H1 (cell line): ENCODE data around the gene ITPR1. TPM values are rescaled to one million over a fixed set of nuclear protein-coding genes. Genes with fewer than 3 reads are reported as not detected.

Source experiments
- CTCF ChIA-PET: fragments of 300-600 bp; sonication (Branson Sonifier 250); formaldehyde crosslinking; loops from one replicate; lab custom pipeline; 2021; ENCODE audit not compliant: partially characterized antibody; lab: Charles Lee
- POLR2A ChIA-PET: fragments of 300-600 bp; sonication (Branson Sonifier 250); formaldehyde crosslinking; loops from one replicate; lab custom pipeline; 2021; ENCODE audit warnings: inconsistent platforms; ENCODE audit not compliant: partially characterized antibody; lab: Charles Lee
- DNase-seq, 2 experiments: peaks; one replicate each; pipeline versions ENCODE4 v3.0.0 to v3.0.0-alpha.2; 2010 to 2022; ENCODE audit warnings: low spot score in 2 of 2, low read depth in 1 of 2, mixed read lengths in 1 of 2
- FAIRE-seq: peaks from 2 replicates; lab custom pipeline; 2011; peaks lifted over from hg19 to GRCh38; lab: Jason Lieb, UNC
- H2AFZ ChIP-seq: 2 replicates; pipeline ENCODE4 v1.8.1; 2012; ENCODE audit warnings: low read length, inconsistent platforms
- H2AK5ac ChIP-seq: 2 replicates; pipeline ENCODE4 v1.6.1; 2013; ENCODE audit warnings: low read depth, low read length
- H2BK120ac ChIP-seq: replicated peaks from 2 replicates; pipeline ENCODE3; 2013; ENCODE audit warnings: low read depth, low read length, inconsistent platforms
- H2BK12ac ChIP-seq: 2 replicates; pipeline ENCODE4 v1.6.1; 2013; ENCODE audit warnings: low read depth, low read length
- H2BK15ac ChIP-seq: 2 replicates; pipeline ENCODE4 v1.6.1; 2013; ENCODE audit warnings: low read length
- H2BK20ac ChIP-seq: 2 replicates; pipeline ENCODE4 v1.6.1; 2013; ENCODE audit warnings: low read length
- H2BK5ac ChIP-seq: 2 replicates; pipeline ENCODE4 v1.6.1; 2013; ENCODE audit warnings: low read depth, low read length
- H3K14ac ChIP-seq: 2 replicates; pipeline ENCODE4 v1.6.1; 2013; ENCODE audit warnings: inconsistent platforms; ENCODE audit not compliant: insufficient read length
- H3K18ac ChIP-seq: 2 replicates; pipeline ENCODE4 v1.6.1; 2013; ENCODE audit warnings: low read length; ENCODE audit errors: extremely low read depth
- H3K23ac ChIP-seq: 2 replicates; pipeline ENCODE4 v1.6.1; 2013; ENCODE audit warnings: inconsistent platforms; ENCODE audit not compliant: insufficient read length
- H3K23me2 ChIP-seq: 2 replicates; pipeline ENCODE4 v1.6.1; 2013; ENCODE audit warnings: low read depth, low read length
- H3K27ac ChIP-seq: 2 replicates; pipeline ENCODE4 v1.6.1; 2011; ENCODE audit warnings: low read depth, low read length, inconsistent platforms
- H3K27me3 ChIP-seq, 4 experiments: replicated peaks in 1 of 4; 1 replicate in 1 of 4; 2 replicates in 3 of 4; pipeline versions ENCODE4 v1.6.1 to v1.8.1; 2011 to 2013; ENCODE audit warnings: low read length in 3 of 4, mild to moderate bottlenecking in 3 of 4, inconsistent platforms in 2 of 4, mixed read lengths in 2 of 4, moderate library complexity in 1 of 4; ENCODE audit not compliant: control insufficient read depth in 3 of 4, insufficient read depth in 3 of 4; ENCODE audit errors: extremely low read depth in 1 of 4
- H3K36me3 ChIP-seq, 4 experiments: 2 replicates each; pipeline versions ENCODE4 v1.6.1 to v1.8.1; 2011 to 2013; ENCODE audit warnings: mild to moderate bottlenecking in 4 of 4, low read length in 3 of 4, moderate library complexity in 2 of 4, control low read depth in 1 of 4, inconsistent platforms in 1 of 4; ENCODE audit not compliant: insufficient read depth in 4 of 4, control insufficient read depth in 2 of 4
- H3K4ac ChIP-seq: replicated peaks from 2 replicates; pipeline ENCODE3; 2013; ENCODE audit warnings: low read length, low read depth, mixed read lengths, inconsistent platforms; ENCODE audit not compliant: insufficient read length
- H3K4me1 ChIP-seq, 4 experiments: replicated peaks in 1 of 4; 1 replicate in 1 of 4; 2 replicates in 3 of 4; pipeline versions ENCODE4 v1.6.1 to v1.8.1; 2011 to 2013; ENCODE audit warnings: low read length in 3 of 4, inconsistent platforms in 2 of 4, mixed read lengths in 1 of 4; ENCODE audit not compliant: insufficient read depth in 4 of 4, control insufficient read depth in 3 of 4
- H3K4me2 ChIP-seq, 2 experiments: 2 replicates each; pipeline versions ENCODE4 v1.6.1 to v1.8.1; 2011 to 2013; ENCODE audit warnings: low read depth in 2 of 2, low read length in 2 of 2, control low read depth in 1 of 2, inconsistent platforms in 1 of 2, mild to moderate bottlenecking in 1 of 2; ENCODE audit not compliant: insufficient read depth in 1 of 2
- H3K4me3 ChIP-seq, 4 experiments: fragments of 200-600, 300-600 bp in 1 of 4; sonication (generic), shearing (Covaris generic), sonication (Bioruptor Twin) in 1 of 4; 2 replicates each; pipeline versions ENCODE4 v1.5.1 to v1.8.1; 2011 to 2016; ENCODE audit warnings: low read length in 4 of 4, low read depth in 3 of 4, control low read depth in 2 of 4, inconsistent platforms in 2 of 4, mild to moderate bottlenecking in 2 of 4, mixed read lengths in 1 of 4, moderate library complexity in 1 of 4; ENCODE audit not compliant: insufficient read depth in 2 of 4; ENCODE audit errors: extremely low read depth in 1 of 4
- H3K56ac ChIP-seq: replicated peaks from 2 replicates; pipeline ENCODE3; 2013; ENCODE audit warnings: low read depth, mild to moderate bottlenecking, mixed read lengths, low read length, inconsistent platforms; ENCODE audit not compliant: insufficient read length
- H3K79me1 ChIP-seq: 2 replicates; pipeline ENCODE4 v1.6.1; 2013; ENCODE audit warnings: low read depth, low read length, control low read depth
- H3K79me2 ChIP-seq, 2 experiments: 2 replicates each; pipeline versions ENCODE4 v1.6.1 to v1.8.1; 2012 to 2013; ENCODE audit warnings: low read length in 2 of 2, mild to moderate bottlenecking in 2 of 2, inconsistent platforms in 1 of 2; ENCODE audit not compliant: insufficient read depth in 2 of 2, control insufficient read depth in 1 of 2
- H3K9ac ChIP-seq, 4 experiments: replicated peaks in 1 of 4; 1 replicate in 1 of 4; 2 replicates in 3 of 4; pipeline versions ENCODE4 v1.6.1 to v1.8.1; 2011 to 2013; ENCODE audit warnings: low read depth in 3 of 4, low read length in 3 of 4, control low read depth in 2 of 4, mild to moderate bottlenecking in 2 of 4, moderate library complexity in 2 of 4, inconsistent platforms in 1 of 4; ENCODE audit errors: extremely low read depth in 1 of 4
- H3K9me3 ChIP-seq, 2 experiments: 2 replicates each; pipeline versions ENCODE4 v1.6.1 to v1.8.1; 2012 to 2013; ENCODE audit warnings: mild to moderate bottlenecking in 2 of 2, moderate library complexity in 2 of 2, control low read depth in 1 of 2, inconsistent platforms in 1 of 2, low read depth in 1 of 2, low read length in 1 of 2, mixed read lengths in 1 of 2; ENCODE audit not compliant: insufficient read depth in 2 of 2
- H4K20me1 ChIP-seq, 2 experiments: replicated peaks in 1 of 2; 2 replicates each; pipeline versions ENCODE3 to v1.8.1; 2011 to 2013; ENCODE audit warnings: inconsistent platforms in 2 of 2, low read length in 2 of 2, mild to moderate bottlenecking in 1 of 2; ENCODE audit not compliant: insufficient read depth in 2 of 2, control insufficient read depth in 1 of 2
- H4K5ac ChIP-seq: 2 replicates; pipeline ENCODE4 v1.6.1; 2013; ENCODE audit warnings: low read length, low read depth, mixed read lengths, inconsistent platforms; ENCODE audit not compliant: insufficient read length
- H4K8ac ChIP-seq: 2 replicates; pipeline ENCODE4 v1.8.0; 2013; ENCODE audit warnings: mild to moderate bottlenecking, moderate library complexity, low read length, inconsistent platforms; ENCODE audit not compliant: insufficient read depth; ENCODE audit errors: extremely low read depth
- H4K91ac ChIP-seq: replicated peaks from 2 replicates; pipeline ENCODE3; 2013; ENCODE audit warnings: low read length, mixed read lengths, inconsistent platforms; ENCODE audit not compliant: insufficient read length
- ATF3 ChIP-seq: IDR thresholded peaks from 2 replicates; pipeline ENCODE4 v1.6.1; 2011; ENCODE audit warnings: low read depth, mild to moderate bottlenecking, low read length; ENCODE audit not compliant: insufficient read depth
- BRCA1 ChIP-seq: IDR thresholded peaks from 2 replicates; pipeline ENCODE4 v1.6.1; 2012; ENCODE audit warnings: low read depth, low read length, improper control_type of control experiment
- CBX5 ChIP-seq: fragments of 300-800, 300-1000 bp; sonication (generic); IDR thresholded peaks from 2 replicates; pipeline ENCODE4 v1.7.1; 2016; ENCODE audit warnings: antibody characterized with exemption, low read length, low read depth
- MAX ChIP-seq: IDR thresholded peaks from 2 replicates; pipeline ENCODE4 v1.6.1; 2012; ENCODE audit warnings: inconsistent platforms
- POLR2AphosphoS5 ChIP-seq: IDR thresholded peaks from 2 replicates; pipeline ENCODE4 v1.6.1; 2011; ENCODE audit warnings: low read depth, low read length
- WGBS, 2 experiments: shearing (Covaris generic) in 1 of 2; methylation state at CpG; one replicate each; pipeline versions ENCODE4 v1.1.6 to v1.1.7; 2013 to 2015; ENCODE audit warnings: low lambda C conversion rate in 2 of 2, mixed read lengths in 2 of 2, inconsistent platforms in 1 of 2, low coverage in 1 of 2, missing lambda C conversion rate in 1 of 2; ENCODE audit not compliant: insufficient replicate concordance in 2 of 2, insufficient coverage in 1 of 2, insufficient read length in 1 of 2; ENCODE audit errors: extremely low coverage in 1 of 2, missing lambda C conversion rate in 1 of 2; 5-methylcytosine and 5-hydroxymethylcytosine counted together
- polyA plus RNA-seq, 7 experiments: library from polyadenylated mRNA; depleted of rRNA in 3 of 7; stranded (reverse) in 5 of 7; unstranded in 2 of 7; fragments of >200 nt in 5 of 7; fragments of 200-250 nt in 2 of 7; gene quantifications; 1 replicate in 5 of 7; 2 replicates in 1 of 7; 4 replicates in 1 of 7; pipeline versions ENCODE4 v1.2.1 to v1.2.3, GENCODE V29; 2011 to 2013; ENCODE audit warnings: missing spikeins in 2 of 7, mixed read lengths in 2 of 7
- total RNA-seq: library from RNA; stranded (reverse); fragmentation: NEBNext Ultra II Directional; extraction: Animal tissue kit (Norgen Biotek cat#: 25700); gene quantifications from 2 replicates; pipeline ENCODE4 v1.2.1, GENCODE V29; 2021

The ITPR1 gene
- total and polyA plus RNA-seq, 2 of the 8 experiments (the other 6 are each of a cell fraction or from before 2014, with no cell fraction given) = 2.5 to 16.3 TPM

GRCh38 chr3:4833471-4833870 lies 340.3 kb downstream of the ITPR1 start:
- H3K27me3 ChIP-seq = no peaks in the 10 kb centered on the region
- H4K91ac ChIP-seq = no peak overlapping the region
- no peak overlapping the region for H4K5ac ChIP-seq
- H3K9ac ChIP-seq = no peak overlapping the region
- H3K4me2 ChIP-seq = no peak overlapping the region
- no peak overlapping the region for H3K27ac ChIP-seq
- no peak overlapping the region for H3K14ac ChIP-seq
- no peak overlapping the region for H2BK15ac ChIP-seq
- WGBS, 2 experiments = 93% methylated on average over 5 of the region's 5 CpGs; no CpG with 5 or more reads in 1 of the 2 experiments
- no peaks in the 10 kb centered on the region for H3K79me1 ChIP-seq
- no peak overlapping the region for H2AFZ ChIP-seq
- no peaks in the 10 kb centered on the region for H4K20me1 ChIP-seq
- no peaks in the 10 kb centered on the region for H3K79me2 ChIP-seq
- no peak overlapping the region for H3K4ac ChIP-seq
- DNase-seq (no peak), FAIRE-seq (no peak)
- ChIA-PET CTCF (interaction anchor here (0.6 to 1.1 kb wide), 5 partner anchors 12 to 225 kb away, joined by 3 to 4 read pairs (median 3); no protein-coding TSS in a partner anchor), POLR2A (no interaction called here)
- no peak overlapping the region for H2BK12ac ChIP-seq
- H3K18ac ChIP-seq = no peak overlapping the region
- no peak overlapping the region for H2BK120ac ChIP-seq
- H3K36me3 ChIP-seq = no peaks in the 10 kb centered on the region
- no peak overlapping the region for H3K56ac ChIP-seq
- no peak overlapping the region for H4K8ac ChIP-seq
- TF ChIP-seq ATF3 (no peak), BRCA1 (no peak), CBX5 (no peak), POLR2AphosphoS5 (no peak), MAX (no peak)
- H3K9me3 ChIP-seq = no peaks in the 10 kb centered on the region
- no peak overlapping the region for H3K23ac ChIP-seq
- H2AK5ac ChIP-seq = no peak overlapping the region
- no peaks in the 10 kb centered on the region for H3K23me2 ChIP-seq
- H2BK5ac ChIP-seq = no peak overlapping the region
- H3K4me1 ChIP-seq = no peaks in the 10 kb centered on the region
- no peak overlapping the region for H2BK20ac ChIP-seq
- no peak overlapping the region for H3K4me3 ChIP-seq
